ENCODE data around the gene CNN1. TPM values are rescaled to one million over a fixed set of nuclear protein-coding genes. Genes with fewer than 3 reads are reported as not detected.

Gene CNN1
- total and polyA plus RNA-seq, 12 donors, result 0.94 to 76.5 (median 12.3) TPM

DNA sequence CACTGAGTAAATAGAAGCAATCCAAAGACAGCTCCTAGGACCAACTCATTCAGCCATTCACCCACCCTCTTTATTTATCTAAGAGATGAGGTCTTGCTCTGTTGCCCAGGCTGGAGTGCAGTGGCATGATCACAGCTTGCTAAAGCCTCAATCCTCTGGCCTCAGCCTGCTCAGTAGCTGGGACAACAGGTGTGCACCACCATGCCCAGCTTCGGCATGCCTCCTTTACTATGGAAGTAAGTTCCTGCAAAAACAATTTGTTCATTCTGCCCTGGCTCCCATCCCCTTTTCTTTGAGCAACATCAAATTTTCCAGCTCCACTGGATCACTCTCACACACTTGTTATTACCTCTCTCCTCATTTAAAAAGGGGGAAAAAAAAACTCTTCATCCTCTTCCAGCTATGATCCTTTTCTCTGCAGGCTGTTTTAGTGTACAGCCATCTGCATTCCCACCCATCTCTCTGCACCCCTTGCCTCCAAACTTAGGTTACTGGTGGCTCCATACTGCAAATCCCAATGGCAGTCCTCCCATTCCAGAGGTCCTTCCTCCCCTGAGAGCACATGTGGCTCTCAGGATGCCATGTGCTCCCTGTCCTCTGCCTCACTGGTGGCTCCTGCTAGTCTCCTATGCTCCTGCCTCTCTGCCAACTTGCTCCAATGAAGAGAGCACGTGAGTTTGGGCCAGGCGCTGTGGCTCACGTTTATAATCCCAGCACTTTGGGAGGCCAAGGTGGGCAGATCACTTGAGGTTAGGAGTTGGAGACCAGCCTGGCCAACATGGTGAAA lies 18.2 kb downstream of the CNN1 start:
- DNase-seq, result no peak
- H3K27me3 ChIP-seq, result no peaks in the 10 kb centered on the region
- peaks cover 0 to 20% of the 10 kb centered on the region in 2 donors for H3K36me3 ChIP-seq (replicated peaks in 1 of 2)
- WGBS, 4 donors, result 81 to 85% (median 83%) methylated on average over 4 of the region's 4 CpGs
- H3K4me3 ChIP-seq, result no peak overlapping the region
- H3K9me3 ChIP-seq (replicated peaks in 1 of 3), result no peaks in the 10 kb centered on the region
- TF ChIP-seq POLR2A (IDR thresholded peaks at IDR 0.05), result no peak
- TF ChIP-seq, protein P1, sequence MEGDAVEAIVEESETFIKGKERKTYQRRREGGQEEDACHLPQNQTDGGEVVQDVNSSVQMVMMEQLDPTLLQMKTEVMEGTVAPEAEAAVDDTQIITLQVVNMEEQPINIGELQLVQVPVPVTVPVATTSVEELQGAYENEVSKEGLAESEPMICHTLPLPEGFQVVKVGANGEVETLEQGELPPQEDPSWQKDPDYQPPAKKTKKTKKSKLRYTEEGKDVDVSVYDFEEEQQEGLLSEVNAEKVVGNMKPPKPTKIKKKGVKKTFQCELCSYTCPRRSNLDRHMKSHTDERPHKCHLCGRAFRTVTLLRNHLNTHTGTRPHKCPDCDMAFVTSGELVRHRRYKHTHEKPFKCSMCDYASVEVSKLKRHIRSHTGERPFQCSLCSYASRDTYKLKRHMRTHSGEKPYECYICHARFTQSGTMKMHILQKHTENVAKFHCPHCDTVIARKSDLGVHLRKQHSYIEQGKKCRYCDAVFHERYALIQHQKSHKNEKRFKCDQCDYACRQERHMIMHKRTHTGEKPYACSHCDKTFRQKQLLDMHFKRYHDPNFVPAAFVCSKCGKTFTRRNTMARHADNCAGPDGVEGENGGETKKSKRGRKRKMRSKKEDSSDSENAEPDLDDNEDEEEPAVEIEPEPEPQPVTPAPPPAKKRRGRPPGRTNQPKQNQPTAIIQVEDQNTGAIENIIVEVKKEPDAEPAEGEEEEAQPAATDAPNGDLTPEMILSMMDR (IDR thresholded peaks at IDR 0.05), result no peak
- intact Hi-C loops (cut with DNase I), result no loop called here
- H3K27ac ChIP-seq, result no peak overlapping the region
- H3K4me1 ChIP-seq (replicated peaks in 1 of 2), result peaks cover 14 to 32% of the 10 kb centered on the region in 2 donors

DNA sequence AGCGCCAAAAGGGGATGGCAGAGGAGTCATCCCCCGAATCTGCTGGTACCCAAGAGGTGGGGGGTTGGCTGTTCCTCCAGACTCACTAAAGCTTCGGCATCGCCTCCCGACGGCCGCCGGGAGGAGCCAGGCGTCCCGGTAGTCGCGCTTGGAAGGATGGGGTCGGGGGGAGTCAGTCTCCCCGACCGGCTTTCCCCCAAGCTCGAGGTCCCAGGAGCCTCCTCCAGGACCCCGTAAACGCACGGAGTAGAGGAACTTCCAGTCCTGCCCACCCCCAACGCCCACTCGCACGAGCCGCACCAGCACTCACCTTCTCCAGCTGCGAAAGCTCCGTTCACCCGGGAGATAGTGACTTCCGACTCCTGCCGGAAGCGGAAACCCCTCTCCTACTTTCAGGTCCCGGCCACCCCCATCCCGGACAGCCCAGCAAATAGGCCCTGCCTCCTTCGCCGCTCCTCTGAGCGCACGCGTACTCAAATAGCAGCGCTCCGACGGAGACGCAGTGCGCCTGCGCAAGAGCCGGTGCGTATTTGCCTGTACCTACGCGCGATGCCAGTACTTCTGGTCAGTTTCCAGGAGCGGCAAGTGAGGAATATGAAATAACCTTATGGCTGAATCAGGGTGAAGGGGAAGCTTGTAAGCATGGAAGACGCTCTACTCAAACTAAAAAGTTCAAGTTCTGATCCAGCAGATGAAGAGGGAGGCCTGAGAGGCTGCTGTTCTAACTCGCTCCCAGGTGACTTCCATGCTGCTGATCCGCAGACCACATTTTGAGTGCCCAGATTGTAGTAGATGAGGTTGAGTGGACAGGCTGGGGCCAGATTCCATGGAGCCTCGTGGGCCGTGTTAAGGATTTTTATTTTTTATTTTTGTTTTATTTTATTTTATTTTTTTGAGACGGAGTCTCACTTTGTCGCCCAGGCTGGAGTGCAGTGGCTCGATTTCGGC lies 20.5 kb downstream of the CNN1 start, which contains the start of gene ELOF1:
TSS of gene ELOF1 (minus strand) at position 350 of the 948 bp plus-strand sequence. CDS start 4,883 bp downstream, outside the sequence.
- H3K4me3 ChIP-seq, result peak within 1 kb of the TSS; percentile 32 to 77 (median 52)
- H3K27me3 ChIP-seq, result no peaks in the 10 kb centered on the region
- no peaks in the 10 kb centered on the region for H3K9me3 ChIP-seq (replicated peaks in 1 of 3)
- 3 to 6% (median 5%) methylated on average over 28 to 57 of the region's 57 CpGs for WGBS, 4 donors
- peaks cover 14 to 32% of the 10 kb centered on the region in 2 donors for H3K4me1 ChIP-seq (replicated peaks in 1 of 2)
- intact Hi-C loops (cut with DNase I), result no loop called here
- TF ChIP-seq POLR2A (IDR thresholded peaks at IDR 0.05), result peak; percentile 18 to 81
- TF ChIP-seq, protein P1 (IDR thresholded peaks at IDR 0.05), result peak in 5 of 6 experiments; percentile 12 to 41 (median 24)
- DNase-seq, result peak; percentile 98 to 99 (median 99)
- peak within 1 kb of the TSS; percentile 54 to 93 (median 75) for H3K27ac ChIP-seq
- peaks cover 0 to 3% of the 10 kb centered on the region in 2 donors for H3K36me3 ChIP-seq (replicated peaks in 1 of 2)

DNA sequence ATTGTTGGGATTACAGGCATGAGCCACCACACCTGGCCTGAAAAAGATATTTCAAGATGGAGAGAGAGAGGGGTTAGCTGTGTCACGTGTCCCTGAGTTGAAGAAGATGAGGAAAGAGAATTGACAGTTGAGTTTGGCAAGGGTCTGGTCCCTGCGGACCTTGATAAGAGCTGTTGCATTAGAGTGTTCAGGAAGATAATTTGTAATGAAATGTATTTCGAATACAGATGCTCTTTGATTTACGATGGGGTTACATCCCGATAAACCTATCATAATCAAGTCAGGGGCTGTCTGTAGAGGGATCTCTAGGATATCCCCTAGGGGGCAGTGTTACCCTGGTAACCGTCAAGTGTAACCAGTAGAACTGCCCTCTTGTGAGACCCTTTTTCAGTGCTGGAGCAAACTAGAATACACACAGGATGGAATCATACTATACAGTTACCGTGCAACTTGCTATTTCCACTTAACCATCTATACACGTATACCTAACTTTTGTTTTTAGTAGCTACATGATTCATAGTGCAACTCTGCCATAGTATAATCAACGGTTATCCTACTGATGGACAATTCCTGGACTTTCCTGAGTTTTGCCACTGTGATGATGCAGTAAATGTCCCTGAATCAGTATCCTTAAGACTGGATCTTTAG lies 21.9 kb downstream of the CNN1 start:
- H3K27me3 ChIP-seq, result no peaks in the 10 kb centered on the region
- H3K27ac ChIP-seq, result no peak overlapping the region
- H3K4me3 ChIP-seq, result no peak overlapping the region
- TF ChIP-seq, protein P1 (IDR thresholded peaks at IDR 0.05), result peak; percentile 49 to 73 (median 61)
- TF ChIP-seq POLR2A (IDR thresholded peaks at IDR 0.05), result no peak
- no peaks in the 10 kb centered on the region for H3K36me3 ChIP-seq (replicated peaks in 1 of 2)
- peaks cover 14 to 32% of the 10 kb centered on the region in 2 donors for H3K4me1 ChIP-seq (replicated peaks in 1 of 2)
- peak in 4 of 7 donors; percentile 55 to 70 (median 62) for DNase-seq
- WGBS, 4 donors, result 11 to 19% (median 11%) methylated on average over 9 of the region's 9 CpGs
- intact Hi-C loops (cut with DNase I), result no loop called here
- H3K9me3 ChIP-seq (replicated peaks in 1 of 3), result no peaks in the 10 kb centered on the region

Data from adrenal gland (tissue), 12 donors.